Upper lobe of left lung (tissue), 4 donors: ENCODE measurements around the gene LRIG2.

ENCODE experiments used
- CTCF ChIP-seq, 6 experiments: fragments of 450-650 bp in 4 of 6; fragments of 200-600 bp in 2 of 6; sonication (generic) in 2 of 6; IDR thresholded peaks; one replicate each; pipeline ENCODE4 v1.5.1; 2016 to 2019; ENCODE audit warnings: antibody characterized with exemption in 6 of 6
- EP300 ChIP-seq, 4 donors: sonication (generic); formaldehyde crosslinking; IDR thresholded peaks; one replicate each; pipeline ENCODE4 v1.5.1; 2017; ENCODE audit warnings: antibody characterized with exemption in 4 of 4, control low read depth in 2 of 4
- POLR2A ChIP-seq, 4 donors: fragments of 450-650 bp; IDR thresholded peaks; one replicate each; pipeline ENCODE4 v1.5.1; 2016 to 2017; ENCODE audit warnings: antibody characterized with exemption in 4 of 4, mild to moderate bottlenecking in 2 of 4
- POLR2AphosphoS5 ChIP-seq, 2 donors: sonication (generic); formaldehyde crosslinking; IDR thresholded peaks; one replicate each; pipeline ENCODE4 v1.5.1; 2017; ENCODE audit warnings: antibody characterized with exemption in 2 of 2

- TF ChIP-seq POLR2A (IDR thresholded peaks at IDR 0.05) (no peak), CTCF (IDR thresholded peaks at IDR 0.05) (no peak), POLR2AphosphoS5 (IDR thresholded peaks at IDR 0.05) (no peak), EP300 (IDR thresholded peaks at IDR 0.05) (no peak)
Observed at GRCh38 chr1:113178522-113178921, 105.5 kb downstream of the LRIG2 start.
